ENCODE results near the gene AGER. TPM values are rescaled to one million over a fixed set of nuclear protein-coding genes. Genes with fewer than 3 reads are reported as not detected.
"Not testable (repeated sequence)": the region's sequence is repeated elsewhere in the genome, so short reads cannot be mapped to it uniquely, and the experiment has no call there.

AGER gene
- total RNA-seq, 2 experiments from 2014 or later, result 24.4 to 28.0 TPM

DNA sequence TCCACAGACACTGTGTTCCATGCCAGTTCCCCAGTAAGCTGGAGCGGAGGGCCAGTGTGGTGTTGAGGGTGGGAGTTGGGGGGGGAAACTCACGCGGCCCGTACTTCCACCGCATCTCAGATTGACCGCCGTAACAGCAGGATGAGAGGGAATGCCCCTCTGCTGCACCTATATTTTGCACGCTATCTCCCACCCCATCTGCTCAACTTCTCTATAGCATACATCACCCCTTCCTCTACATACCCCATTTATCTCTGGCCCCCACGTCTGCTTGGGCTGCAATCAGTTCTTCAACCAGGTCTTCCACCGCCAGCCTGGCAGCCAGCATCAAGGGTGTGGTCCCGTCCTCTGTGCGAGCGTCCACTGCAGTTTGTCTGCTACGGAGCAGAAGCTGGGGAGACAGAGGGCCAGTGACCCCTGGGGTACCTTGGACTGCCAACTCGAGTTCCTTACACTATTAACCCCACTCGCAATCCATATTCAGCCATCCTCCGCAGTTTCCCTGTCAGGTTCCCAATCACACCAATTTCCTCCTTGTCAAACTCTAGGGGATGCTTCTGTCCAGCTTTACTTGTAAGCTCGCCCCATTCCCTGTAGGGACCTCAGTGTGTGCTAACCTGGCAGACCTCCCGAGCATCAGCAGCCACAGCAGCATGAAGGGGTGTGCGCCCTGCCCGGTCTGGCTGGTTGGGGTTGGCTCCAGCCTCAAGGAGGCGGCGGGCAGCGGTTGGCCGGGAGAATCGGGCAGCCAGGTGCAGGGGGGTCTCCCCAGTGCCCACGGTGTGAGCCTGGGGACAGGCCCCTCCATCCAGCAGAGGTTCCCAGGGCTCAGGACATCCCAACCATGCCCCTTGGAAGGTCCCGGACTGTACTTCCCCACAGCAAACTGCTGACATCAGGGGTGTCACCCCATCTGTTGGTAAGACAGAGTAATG, 12.9 kb upstream of the AGER start:
- no peaks in the 10 kb centered on the region for H3K9me3 Mint-ChIP-seq (ENCODE audit: low read depth)
- no peaks in the 10 kb centered on the region for H3K27me3 Mint-ChIP-seq
- peaks cover 30% of the 10 kb centered on the region for H3K4me1 Mint-ChIP-seq
- ChIA-PET CTCF (no interaction called here), POLR2A (interaction anchor here (0.5 kb wide), 2 partner anchors 13 to 407 kb away, joined by 3 read pairs; no protein-coding TSS in a partner anchor)
- no peaks in the 10 kb centered on the region for H3K36me3 Mint-ChIP-seq (ENCODE audit: low read depth)
- intact Hi-C loops (cut with DNase I, micrococcal nuclease), result loop anchor here (1.0 to 10.0 kb wide), 11 partner anchors 43 to 1218 kb away; partner anchors contain the start of genes BAG6 (in 1 of the 2), CLIC1 (in 1 of the 2), CUTA (in 1 of the 2) and DDX39B (in 1 of the 2)
- peak overlapping the region; percentile 94 for H3K4me3 Mint-ChIP-seq
- ATAC-seq (no peak), DNase-seq (peak; percentile 17)
- H3K27ac Mint-ChIP-seq, result peak overlapping the region; percentile 98

DNA sequence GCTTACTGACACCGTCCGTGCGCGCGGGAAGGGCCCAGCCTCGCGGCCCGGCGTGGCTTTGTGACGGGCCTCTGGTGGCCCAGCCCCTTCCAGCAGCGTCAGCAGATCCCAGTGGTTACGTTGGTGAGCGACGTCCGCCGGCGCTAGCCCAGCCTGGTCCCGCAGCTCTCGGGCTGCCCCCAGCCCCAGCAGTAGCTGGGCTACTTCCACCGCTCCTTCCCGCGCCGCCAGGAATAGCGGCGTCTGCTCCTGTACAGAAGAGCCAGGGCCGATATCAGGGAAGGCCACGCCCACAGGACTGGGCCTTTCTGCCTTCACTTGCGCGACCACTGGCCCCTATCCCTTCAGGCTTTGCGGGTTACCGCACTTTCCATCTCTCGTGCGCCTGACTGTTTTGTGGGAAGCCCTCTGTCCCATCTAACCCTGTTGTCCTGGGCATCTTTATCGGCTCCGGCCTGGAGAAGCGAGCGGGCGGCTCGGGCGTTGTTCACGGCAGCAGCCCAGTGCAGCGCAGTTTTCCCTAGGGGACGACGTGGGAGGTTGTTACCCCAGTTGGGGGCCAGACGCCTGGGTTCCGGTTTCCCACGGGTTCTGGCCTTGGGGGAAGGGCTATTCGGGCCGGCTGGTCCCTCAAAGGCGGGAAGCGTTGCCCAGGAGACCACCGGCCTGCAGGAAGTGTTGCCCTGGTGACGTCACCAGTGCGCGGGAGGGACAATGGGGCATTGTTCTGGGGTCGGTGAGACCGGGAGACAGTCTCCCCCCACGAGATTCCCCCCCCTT, 12.0 kb upstream of the AGER start:
- H3K27me3 Mint-ChIP-seq, result no peaks in the 10 kb centered on the region
- ATAC-seq, result no peak
- H3K9me3 Mint-ChIP-seq (ENCODE audit: low read depth), result no peaks in the 10 kb centered on the region
- peak overlapping the region; percentile 94 for H3K4me3 Mint-ChIP-seq
- ChIA-PET POLR2A (interaction anchor here (0.9 to 1.5 kb wide), 9 partner anchors 13 to 1052 kb away, joined by 3 to 8 read pairs (median 5); partner anchors contain the start of genes AGPAT1, ATF6B, DDX39B and GPANK1), CTCF (interaction anchor here (0.6 to 1.9 kb wide), 11 partner anchors 10 to 644 kb away, joined by 3 to 7 read pairs (median 4); partner anchors contain the start of genes AGPAT1, ATF6B and FKBPL)
- H3K27ac Mint-ChIP-seq, result peak overlapping the region; percentile 98
- peak; percentile 82 for DNase-seq
- H3K4me1 Mint-ChIP-seq, result peaks cover 32% of the 10 kb centered on the region
- intact Hi-C loops (cut with DNase I, micrococcal nuclease), result loop anchor here (1.0 to 10.0 kb wide), 23 partner anchors 18 to 1219 kb away; partner anchors contain the start of genes DXO (in 2 of the 2), FKBPL (in 2 of the 2), PPT2 (in 2 of the 2) and RNF5 (in 2 of the 2)
- peaks cover 5% of the 10 kb centered on the region for H3K36me3 Mint-ChIP-seq (ENCODE audit: low read depth)

DNA sequence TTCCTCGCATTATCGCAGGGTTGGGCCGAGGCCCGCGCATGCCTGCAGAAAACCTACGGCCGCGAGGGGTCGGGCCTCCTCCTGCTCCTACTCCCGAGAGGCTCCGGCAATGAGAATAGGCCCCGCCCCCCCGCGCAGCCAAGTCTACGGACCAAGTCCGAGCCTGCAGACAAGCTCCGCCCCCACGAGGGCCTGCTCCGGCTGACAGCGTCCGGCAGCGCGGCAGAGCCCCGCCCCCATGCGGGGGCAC, 11.5 kb upstream of the AGER start:
- peaks cover 32% of the 10 kb centered on the region for H3K4me1 Mint-ChIP-seq
- no peaks in the 10 kb centered on the region for H3K27me3 Mint-ChIP-seq
- ATAC-seq, result peak; percentile 90
- H3K36me3 Mint-ChIP-seq (ENCODE audit: low read depth), result peaks cover 7% of the 10 kb centered on the region
- intact Hi-C loops (cut with DNase I, micrococcal nuclease), result loop anchor here (1.0 to 10.0 kb wide), 21 partner anchors 17 to 1219 kb away; partner anchors contain the start of genes DXO (in 2 of the 2), FKBPL (in 2 of the 2), RNF5 (in 2 of the 2) and BAG6 (in 1 of the 2)
- peak overlapping the region; percentile 90 for H3K27ac Mint-ChIP-seq
- H3K9me3 Mint-ChIP-seq (ENCODE audit: low read depth), result no peaks in the 10 kb centered on the region
- peak; percentile 100 for DNase-seq
- H3K4me3 Mint-ChIP-seq, result peak overlapping the region; percentile 94
- POLR2A ChIA-PET, result interaction anchor here (0.6 to 1.5 kb wide), 11 partner anchors 13 to 1366 kb away, joined by 3 to 8 read pairs (median 5); partner anchors contain the start of genes AGPAT1, ATF6B, DDX39B and GPANK1
- CTCF ChIA-PET, result interaction anchor here (0.6 to 1.9 kb wide), 12 partner anchors 10 to 644 kb away, joined by 3 to 7 read pairs (median 4); partner anchors contain the start of genes AGPAT1, ATF6B and FKBPL

DNA sequence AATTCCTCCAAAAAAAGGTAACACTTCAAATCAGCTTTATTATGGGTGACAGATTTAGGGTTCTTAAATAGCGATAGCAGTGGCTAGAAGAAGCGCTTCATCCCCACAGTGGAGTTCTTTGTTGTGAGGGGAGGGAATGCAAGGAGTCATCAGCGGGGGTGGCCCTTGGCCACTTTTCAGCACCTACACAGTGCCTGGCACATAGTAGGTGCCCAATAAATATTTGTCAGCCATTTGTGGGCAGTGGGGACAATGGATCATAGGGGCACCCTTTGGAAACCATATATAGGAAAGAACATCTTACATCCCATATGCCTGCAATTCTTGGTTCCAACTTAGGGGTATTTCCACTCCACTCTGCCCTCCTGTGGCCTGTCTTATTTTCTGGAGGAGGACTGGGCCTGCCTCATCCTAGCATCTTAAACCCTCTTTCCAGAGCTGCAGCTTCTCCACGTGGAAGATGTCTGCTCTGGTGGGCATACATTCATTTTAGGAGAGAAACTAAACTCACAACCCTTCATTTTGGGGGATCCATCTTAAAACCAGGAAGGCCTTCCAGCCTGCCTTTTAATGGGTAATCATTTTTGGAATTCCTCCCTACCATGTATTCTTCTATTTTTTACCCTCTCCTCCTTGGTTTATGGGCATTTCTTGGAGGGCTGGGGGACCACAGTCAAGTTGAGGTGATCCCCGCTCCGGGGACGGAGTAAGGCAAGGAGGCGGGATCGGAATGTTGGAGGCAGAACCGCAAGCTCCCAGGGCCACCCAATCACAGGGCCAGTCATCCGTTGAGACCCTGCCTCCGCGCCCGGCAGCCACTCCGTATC, 11.0 kb upstream of the AGER start:
- Mint-ChIP-seq H3K27me3 (no peaks in the 10 kb centered on the region), H3K36me3 (ENCODE audit: low read depth) (peaks cover 7% of the 10 kb centered on the region), H3K4me1 (peaks cover 32% of the 10 kb centered on the region), H3K4me3 (peak overlapping the region; percentile 94), H3K27ac (peak overlapping the region; percentile 90), H3K9me3 (ENCODE audit: low read depth) (no peaks in the 10 kb centered on the region)
- DNase-seq (peak; percentile 62), ATAC-seq (no peak)
- intact Hi-C loops (cut with DNase I, micrococcal nuclease), result loop anchor here (1.0 to 10.0 kb wide), 21 partner anchors 17 to 1220 kb away; partner anchors contain the start of genes DXO (in 2 of the 2), FKBPL (in 2 of the 2), RNF5 (in 2 of the 2) and BAG6 (in 1 of the 2)
- ChIA-PET POLR2A (interaction anchor here (0.6 to 1.5 kb wide), 11 partner anchors 12 to 1365 kb away, joined by 3 to 8 read pairs (median 5); partner anchors contain the start of genes AGPAT1, ATF6B, DDX39B and GPANK1), CTCF (interaction anchor here (0.6 to 1.9 kb wide), 11 partner anchors 11 to 645 kb away, joined by 3 to 7 read pairs (median 4); partner anchors contain the start of genes AGPAT1, ATF6B and FKBPL)

DNA sequence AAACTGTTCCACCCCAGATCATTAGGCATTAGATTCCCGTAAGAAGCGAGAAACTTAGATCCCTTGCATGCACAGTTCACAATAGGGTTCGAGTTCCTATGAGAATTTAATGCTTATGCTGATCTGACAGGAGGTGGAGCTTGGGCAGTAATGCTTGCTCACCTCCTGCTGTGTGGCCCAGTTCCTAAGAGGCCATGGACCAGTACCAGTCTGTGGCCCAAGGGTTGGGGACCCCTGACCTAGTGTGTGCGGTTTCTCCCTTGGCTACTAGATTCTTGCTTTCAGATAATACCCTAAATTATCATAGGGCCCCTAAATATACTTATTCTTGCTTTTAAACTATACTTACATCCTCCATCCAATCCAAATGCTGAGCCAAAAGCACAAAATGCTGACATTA, 10.3 kb upstream of the AGER start:
- ATAC-seq (no peak), DNase-seq (no peak)
- ChIA-PET CTCF (interaction anchor here (0.6 to 1.9 kb wide), 2 partner anchors 45 to 619 kb away, joined by 3 to 6 read pairs; partner anchors contain the start of gene TNF), POLR2A (no interaction called here)
- Mint-ChIP-seq H3K9me3 (ENCODE audit: low read depth) (no peaks in the 10 kb centered on the region), H3K27me3 (no peaks in the 10 kb centered on the region), H3K27ac (peak overlapping the region; percentile 90), H3K4me1 (peaks cover 32% of the 10 kb centered on the region), H3K4me3 (peak overlapping the region; percentile 94), H3K36me3 (ENCODE audit: low read depth) (peaks cover 8% of the 10 kb centered on the region)
- intact Hi-C loops (cut with DNase I, micrococcal nuclease), result loop anchor here (2.0 to 10.0 kb wide), 5 partner anchors 220 to 1220 kb away; partner anchors contain the start of genes CUTA (in 1 of the 2), DXO (in 1 of the 2), EHMT2 (in 1 of the 2) and HSPA1B (in 1 of the 2)

DNA sequence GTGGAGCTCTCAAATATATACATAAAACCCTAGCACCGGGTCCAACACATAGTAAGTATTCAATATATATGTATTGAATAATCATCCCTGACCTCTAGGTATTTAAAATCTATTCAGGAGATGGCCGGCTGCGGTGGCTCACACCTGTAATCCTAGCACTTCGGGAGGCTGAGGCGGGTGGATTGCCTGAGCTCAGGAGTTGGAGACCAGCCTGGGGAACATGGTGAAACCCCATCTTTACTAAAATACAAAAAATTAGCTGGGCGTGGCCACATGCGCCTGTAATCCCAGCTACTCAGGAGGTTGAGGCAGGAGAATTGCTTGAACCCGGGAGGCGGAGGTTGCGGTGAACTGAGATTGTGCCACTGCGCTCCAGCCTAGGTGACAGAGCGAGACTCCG, 9.0 kb upstream of the AGER start:
- intact Hi-C loops (cut with DNase I, micrococcal nuclease), result loop anchor here (10.0 kb wide), 3 partner anchors 218 to 1222 kb away; partner anchors contain the start of genes CUTA (in 1 of the 2), DXO (in 1 of the 2) and PHF1 (in 1 of the 2)
- H3K9me3 Mint-ChIP-seq (ENCODE audit: low read depth); H3K27me3 Mint-ChIP-seq; ATAC-seq; DNase-seq: not testable (repeated sequence)
- ChIA-PET POLR2A (interaction anchor here (2.6 kb wide), 1 partner anchor 10 kb away, joined by 9 read pairs; no protein-coding TSS in a partner anchor), CTCF (interaction anchor here (0.6 to 1.6 kb wide), 6 partner anchors 13 to 704 kb away, joined by 3 to 5 read pairs (median 4); partner anchors contain the start of genes FKBPL and PRRT1)
- H3K27ac Mint-ChIP-seq, result peak overlapping the region; percentile 96
- peaks cover 20% of the 10 kb centered on the region for H3K36me3 Mint-ChIP-seq (ENCODE audit: low read depth)
- H3K4me1 Mint-ChIP-seq, result peaks cover 44% of the 10 kb centered on the region
- peak overlapping the region; percentile 95 for H3K4me3 Mint-ChIP-seq

DNA sequence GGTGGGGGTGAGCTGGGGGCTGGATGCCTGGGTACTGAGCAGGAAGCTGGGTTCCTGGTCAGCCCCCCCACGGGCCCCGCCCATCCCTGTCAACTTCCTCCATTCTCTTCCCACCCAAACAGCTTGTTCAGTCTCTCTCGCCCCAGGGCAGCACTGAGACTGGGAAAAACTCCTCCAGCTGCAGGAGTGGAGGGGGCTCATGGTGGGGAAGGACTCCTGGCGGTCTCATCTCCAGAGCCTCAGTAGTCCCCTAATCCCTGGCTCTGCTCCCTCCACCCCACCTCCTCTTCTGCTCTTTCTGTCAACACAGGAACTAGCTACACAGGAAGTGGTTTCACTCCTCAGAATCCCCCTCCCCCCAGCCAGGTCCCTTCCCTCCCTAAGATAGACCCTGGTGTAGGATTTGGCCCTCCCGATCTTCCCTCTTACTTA, 8.6 kb upstream of the AGER start, which contains the start of gene GPSM3:
Gene GPSM3 (minus strand): TSS at position 36 of the 432 bp plus-strand sequence. CDS start 130 bp downstream, outside the sequence.
- Mint-ChIP-seq H3K27ac (peak within 1 kb of the TSS; percentile 96), H3K27me3 (no peaks in the 10 kb centered on the region), H3K36me3 (ENCODE audit: low read depth) (peaks cover 24% of the 10 kb centered on the region), H3K4me1 (peaks cover 49% of the 10 kb centered on the region), H3K4me3 (peak within 1 kb of the TSS; percentile 95), H3K9me3 (ENCODE audit: low read depth) (no peaks in the 10 kb centered on the region)
- intact Hi-C loops (cut with DNase I, micrococcal nuclease), result loop anchor here (10.0 kb wide), 3 partner anchors 218 to 1222 kb away; partner anchors contain the start of genes CUTA (in 1 of the 2), DXO (in 1 of the 2) and PHF1 (in 1 of the 2)
- ChIA-PET POLR2A (interaction anchor here (2.6 kb wide), 1 partner anchor 10 kb away, joined by 9 read pairs; no protein-coding TSS in a partner anchor), CTCF (interaction anchor here (0.6 to 1.6 kb wide), 5 partner anchors 13 to 703 kb away, joined by 3 to 5 read pairs (median 4); partner anchors contain the start of genes FKBPL and PRRT1)
- DNase-seq, result peak; percentile 69
- ATAC-seq, result no peak

DNA sequence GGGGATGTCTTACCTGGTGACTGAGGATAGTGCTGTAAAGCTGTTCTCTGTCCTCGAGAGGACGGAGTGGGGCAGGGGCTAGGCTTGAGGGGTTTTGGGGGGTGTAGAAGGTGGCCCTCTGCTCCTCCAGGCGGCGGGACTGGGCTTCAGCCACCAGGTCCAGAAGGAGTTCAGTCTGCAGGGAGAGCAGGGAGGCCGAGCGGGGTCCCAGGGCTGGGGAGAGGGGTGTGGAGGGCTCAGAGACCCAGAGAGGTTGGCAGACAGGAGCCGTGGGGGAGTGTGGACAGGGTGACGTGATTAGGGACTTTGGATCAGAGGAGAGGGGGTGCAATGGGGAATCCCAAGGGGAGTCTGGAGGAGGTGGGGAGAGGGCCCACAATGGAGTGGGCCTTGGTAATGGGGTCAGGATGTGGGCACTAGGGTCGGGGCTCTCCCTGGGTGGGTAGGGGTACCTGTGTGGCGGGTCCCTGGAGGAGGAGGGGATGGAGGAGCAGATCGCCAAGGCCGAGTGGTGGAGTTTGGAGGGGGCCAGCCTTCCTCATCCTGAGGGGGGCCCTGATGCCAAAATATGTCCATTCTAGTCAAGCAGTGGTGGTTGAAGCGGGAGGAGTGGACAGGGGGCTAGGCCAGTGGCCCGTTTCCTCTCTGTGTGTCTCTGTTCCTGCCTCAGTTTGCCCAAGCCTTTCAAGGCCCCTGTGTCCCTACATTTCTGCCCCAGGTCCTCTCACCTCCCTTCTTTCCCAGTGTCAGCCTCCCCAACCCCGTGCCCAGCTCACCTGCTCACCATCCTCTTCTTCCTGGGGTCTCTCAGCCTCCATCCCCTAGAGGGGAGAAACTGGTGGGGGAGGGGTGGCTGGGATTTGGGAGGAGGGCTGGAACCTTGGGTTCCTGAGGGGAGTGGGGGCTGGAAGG, 7.9 kb upstream of the AGER start:
- H3K36me3 Mint-ChIP-seq (ENCODE audit: low read depth), result peaks cover 31% of the 10 kb centered on the region
- intact Hi-C loops (cut with DNase I, micrococcal nuclease), result loop anchor here (10.0 kb wide), 3 partner anchors 217 to 1223 kb away; partner anchors contain the start of genes CUTA (in 1 of the 2), DXO (in 1 of the 2) and PHF1 (in 1 of the 2)
- peak overlapping the region; percentile 95 for H3K4me3 Mint-ChIP-seq
- H3K27ac Mint-ChIP-seq, result peak overlapping the region; percentile 96
- ChIA-PET CTCF (interaction anchor here (0.9 to 1.6 kb wide), 4 partner anchors 13 to 62 kb away, joined by 3 to 5 read pairs (median 4); partner anchors contain the start of genes FKBPL and PRRT1), POLR2A (interaction anchor here (1.0 to 2.6 kb wide), 2 partner anchors 9 to 64 kb away, joined by 4 to 9 read pairs; partner anchors contain the start of gene ATF6B)
- peaks cover 54% of the 10 kb centered on the region for H3K4me1 Mint-ChIP-seq
- DNase-seq (peak; percentile 47), ATAC-seq (no peak)
- H3K27me3 Mint-ChIP-seq, result no peaks in the 10 kb centered on the region
- H3K9me3 Mint-ChIP-seq (ENCODE audit: low read depth), result no peaks in the 10 kb centered on the region
